Heart right ventricle (tissue), 16 donors: ENCODE data around the gene OTOP2. TPM values are rescaled to one million over a fixed set of nuclear protein-coding genes. Genes with fewer than 3 reads are reported as not detected.
A peak's percentile ranks its signal among the peaks of the same experiment; 100 is the strongest.

ENCODE experiments used
- ATAC-seq, 8 donors: fragments of 200-7000 bp; cut with Tn5 transposase; one replicate each; pipeline ENCODE4 v1.9.1; 2020; ENCODE audit warnings: mild to moderate bottlenecking in 8 of 8, moderate library complexity in 8 of 8, moderate number of reproducible peaks in 1 of 8
- DNase-seq, 2 donors: peaks; one replicate each; pipeline ENCODE4 v3.0.0-alpha.2; 2020
- H3K27ac ChIP-seq, 10 donors: fragments of 200-600 bp; sonication (generic) in 2 of 10; one replicate each; pipeline versions ENCODE4 v1.5.0 to v1.8.0; 2020 to 2022; ENCODE audit warnings: mild to moderate bottlenecking in 3 of 10
- H3K27me3 ChIP-seq, 7 donors: fragments of 200-600 bp; one replicate each; pipeline ENCODE4 v1.8.0; 2021 to 2022; ENCODE audit warnings: mild to moderate bottlenecking in 2 of 7
- H3K36me3 ChIP-seq, 9 donors: fragments of 200-600 bp; sonication (generic) in 1 of 9; one replicate each; pipeline versions ENCODE4 v1.5.0 to v1.8.0; 2020 to 2022; ENCODE audit warnings: mild to moderate bottlenecking in 2 of 9
- H3K4me1 ChIP-seq, 9 donors: fragments of 200-600 bp; sonication (generic) in 1 of 9; one replicate each; pipeline versions ENCODE4 v1.5.0 to v1.8.0; 2020 to 2022; ENCODE audit warnings: mild to moderate bottlenecking in 4 of 9
- H3K4me3 ChIP-seq, 10 donors: fragments of 200-600 bp; sonication (generic) in 2 of 10; one replicate each; pipeline versions ENCODE4 v1.5.0 to v1.8.0; 2020 to 2022; ENCODE audit warnings: mild to moderate bottlenecking in 7 of 10, moderate library complexity in 2 of 10
- H3K9me3 ChIP-seq, 11 donors: fragments of 200-600 bp in 10 of 11; sonication (generic) in 2 of 11; one replicate each; pipeline versions ENCODE4 v1.5.0 to v1.8.0; 2013 to 2022; ENCODE audit warnings: mild to moderate bottlenecking in 2 of 11, control low read depth in 1 of 11, moderate library complexity in 1 of 11
- WGBS, 2 donors: extraction: QIAGEN DNeasy Blood & Tissue Kit; methylation state at CpG; one replicate each; pipeline ENCODE4 v1.1.7; 2013; ENCODE audit warnings: inconsistent platforms in 1 of 2; 5-methylcytosine and 5-hydroxymethylcytosine counted together
- intact Hi-C, 10 donors: fragments of 100-400 bp; cut with DNase I; formaldehyde crosslinking; loops; one replicate each; pipeline versions ENCODE4 v1.11.1 to v1.14.2; 2022
- polyA plus RNA-seq, 2 donors: library from polyadenylated mRNA; stranded (reverse); fragments of 200-250 nt; gene quantifications; one replicate each; pipeline ENCODE4 v1.2.3, GENCODE V29; 2013
- total RNA-seq, 10 donors: library from RNA; stranded (reverse); fragmentation: NEBNext Ultra II Directional in 3 of 10; extraction: Animal tissue kit (Norgen Biotek cat#: 25700) in 3 of 10; gene quantifications; one replicate each; pipeline versions ENCODE4 v1.2.1 to v1.2.4, GENCODE V29; 2021 to 2023
- TF ChIP-seq, protein P1 (sequence below), 9 donors: fragments of 200-600 bp; sonication (generic) in 2 of 9; IDR thresholded peaks; one replicate each; pipeline versions ENCODE4 v1.5.0 to v1.8.0; 2021 to 2022; ENCODE audit warnings: antibody characterized with exemption in 9 of 9, mild to moderate bottlenecking in 5 of 9, moderate library complexity in 1 of 9
- donor health status: Arrhythmogenic right ventricular cardiomyopathy.
- donor health status: ischemic (EF 13 %, LVEDD 7.1; RV severe dilation, severe dysfunction).
- donor health status: healthy with polysubstance abuse.
- donor health status: DM: no; HTN: yes; CAD: no.
- donor health status: DM: no; HTN: no; CAD: no.
- donor health status: ischemic (EF 25% LVEDD 6.9; RV normal size, moderate dysfunction).
- donor health status: ischemic (EF 25% LVEDD 5.7; RV mildly dilated, moderate dysfunction).
- donor health status: healthy.
- donor health status: DM: yes; HTN: yes; CAD: no.
- donor health status: Ischemic cardiomyopathy.
- donor health status: ischemic (EF 35%, LVEDD 5.7; RV mildly dilated, moderate dysfunction).
- donor health status: nonischemic (EF 11% LVEDD 7.7; RV severe dilation, severe dysfunction).
- donor health status: DM: yes; HTN: yes; CAD: no.
- donor health status: PGD.
- donor health status: ischemic (EF 29% LVEDD 5.4; RV normal size, mild dysfunction).
- donor health status: nonischemic (EF 23%, LVEDD 6.1; RV moderate dilation, normal function).

Gene OTOP2
- total and polyA plus RNA-seq, 12 donors: not detected

DNA sequence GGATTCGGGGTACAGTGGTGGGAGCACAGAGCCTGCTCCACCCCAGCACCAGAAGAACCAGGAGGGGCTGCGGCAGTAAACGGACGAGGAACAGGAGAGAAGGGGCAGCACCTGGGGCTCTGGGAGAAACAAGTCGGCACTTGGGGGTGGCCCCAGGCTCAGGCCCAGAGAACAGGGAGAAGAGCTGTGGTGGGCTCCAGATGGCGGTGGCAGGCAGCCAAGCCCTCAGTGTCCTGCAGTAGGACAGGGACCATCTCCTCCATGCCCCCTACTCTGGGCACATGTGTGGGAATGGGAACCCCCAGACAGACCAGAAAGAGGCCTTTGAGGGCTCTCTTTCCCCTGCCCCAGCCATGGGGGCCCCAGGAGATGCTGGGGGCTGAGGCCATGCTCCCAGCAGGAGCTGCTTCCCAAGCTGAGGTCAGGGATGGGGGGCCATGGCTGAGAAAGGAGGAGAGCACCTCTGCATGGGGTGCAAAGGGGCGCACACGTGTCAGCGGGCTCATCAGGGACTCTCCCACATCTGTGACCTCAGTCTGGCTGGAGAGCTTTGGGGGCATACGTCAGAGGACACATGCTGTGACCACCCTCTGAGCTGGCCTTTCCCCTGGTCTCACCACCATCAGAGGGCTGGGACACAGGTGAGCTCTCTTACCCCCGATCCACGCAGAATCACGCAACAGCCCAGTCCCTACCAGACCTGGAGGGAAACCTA is 7.8 kb upstream of the OTOP2 start:
- peaks cover 0 to 10% (median 0%) of the 10 kb centered on the region in 9 donors for H3K4me1 ChIP-seq
- peaks cover 3 to 59% (median 45%) of the 10 kb centered on the region in 7 donors for H3K27me3 ChIP-seq
- TF ChIP-seq, protein P1, sequence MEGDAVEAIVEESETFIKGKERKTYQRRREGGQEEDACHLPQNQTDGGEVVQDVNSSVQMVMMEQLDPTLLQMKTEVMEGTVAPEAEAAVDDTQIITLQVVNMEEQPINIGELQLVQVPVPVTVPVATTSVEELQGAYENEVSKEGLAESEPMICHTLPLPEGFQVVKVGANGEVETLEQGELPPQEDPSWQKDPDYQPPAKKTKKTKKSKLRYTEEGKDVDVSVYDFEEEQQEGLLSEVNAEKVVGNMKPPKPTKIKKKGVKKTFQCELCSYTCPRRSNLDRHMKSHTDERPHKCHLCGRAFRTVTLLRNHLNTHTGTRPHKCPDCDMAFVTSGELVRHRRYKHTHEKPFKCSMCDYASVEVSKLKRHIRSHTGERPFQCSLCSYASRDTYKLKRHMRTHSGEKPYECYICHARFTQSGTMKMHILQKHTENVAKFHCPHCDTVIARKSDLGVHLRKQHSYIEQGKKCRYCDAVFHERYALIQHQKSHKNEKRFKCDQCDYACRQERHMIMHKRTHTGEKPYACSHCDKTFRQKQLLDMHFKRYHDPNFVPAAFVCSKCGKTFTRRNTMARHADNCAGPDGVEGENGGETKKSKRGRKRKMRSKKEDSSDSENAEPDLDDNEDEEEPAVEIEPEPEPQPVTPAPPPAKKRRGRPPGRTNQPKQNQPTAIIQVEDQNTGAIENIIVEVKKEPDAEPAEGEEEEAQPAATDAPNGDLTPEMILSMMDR (IDR thresholded peaks at IDR 0.05): no peak
- H3K4me3 ChIP-seq: no peak overlapping the region
- intact Hi-C loops: no loop called here
- H3K9me3 ChIP-seq: no peaks in the 10 kb centered on the region
- WGBS, 2 donors: 85 to 87% methylated on average over 13 of the region's 13 CpGs
- DNase-seq (no peak), ATAC-seq (no peak)
- no peak overlapping the region for H3K27ac ChIP-seq
- H3K36me3 ChIP-seq: no peaks in the 10 kb centered on the region

DNA sequence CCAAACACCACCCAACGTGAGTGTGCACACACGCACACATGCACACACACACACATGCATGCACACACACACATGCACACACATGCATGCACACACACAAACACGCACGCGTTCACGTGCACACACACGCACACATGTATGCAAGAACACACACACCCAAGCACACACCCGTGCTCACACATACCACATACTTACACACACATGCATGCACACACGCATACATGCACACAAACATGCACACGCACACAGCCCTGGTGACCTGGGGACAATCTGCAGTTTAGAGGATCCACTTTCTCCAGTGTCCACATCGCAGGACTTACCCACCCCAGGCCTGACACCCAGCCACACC is 7.2 kb upstream of the OTOP2 start:
- TF ChIP-seq, protein P1 (IDR thresholded peaks at IDR 0.05): no peak

DNA sequence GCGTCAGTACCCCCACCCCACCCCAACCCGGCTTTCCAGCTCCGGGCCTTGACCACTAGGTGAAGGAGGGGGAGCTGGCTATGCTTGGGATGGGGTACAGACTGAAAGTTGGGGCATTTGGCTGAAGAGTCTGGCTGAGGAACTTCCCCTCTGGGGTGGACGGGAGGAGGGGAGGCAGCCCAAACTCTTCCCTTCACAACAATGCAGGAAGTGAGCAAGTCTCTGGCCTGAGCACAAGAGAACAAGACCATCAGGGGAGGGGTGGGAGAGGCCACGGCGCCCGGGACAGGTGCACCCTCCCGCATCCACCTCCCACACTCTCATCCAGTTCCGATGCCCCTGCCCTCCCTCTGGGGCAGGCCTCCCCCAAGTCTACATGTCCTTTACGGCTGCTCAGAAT is 6.6 kb upstream of the OTOP2 start:
- Histone ChIP-seq H3K4me1 (peaks cover 0 to 10% (median 0%) of the 10 kb centered on the region in 9 donors), H3K9me3 (no peaks in the 10 kb centered on the region), H3K27ac (no peak overlapping the region), H3K36me3 (no peaks in the 10 kb centered on the region), H3K27me3 (peaks cover 4 to 69% (median 55%) of the 10 kb centered on the region in 7 donors), H3K4me3 (no peak overlapping the region)
- DNase-seq (no peak), ATAC-seq (peak in 2 of 8 donors; percentile 32 to 40)
- TF ChIP-seq, protein P1 (IDR thresholded peaks at IDR 0.05): no peak
- intact Hi-C loops: no loop called here
- WGBS, 2 donors: 54 to 67% methylated on average over 10 of the region's 10 CpGs

More for the DNA sequence above, 7.2 kb upstream of the OTOP2 start:
- Histone ChIP-seq H3K27me3 (peaks cover 4 to 64% (median 49%) of the 10 kb centered on the region in 7 donors), H3K4me1 (peaks cover 0 to 10% (median 0%) of the 10 kb centered on the region in 9 donors), H3K36me3 (no peaks in the 10 kb centered on the region), H3K9me3 (no peaks in the 10 kb centered on the region), H3K27ac (no peak overlapping the region), H3K4me3 (no peak overlapping the region)
- DNase-seq (no peak), ATAC-seq (no peak)
- intact Hi-C loops: no loop called here
- WGBS, 2 donors: 90 to 93% methylated on average over 11 of the region's 11 CpGs

DNA sequence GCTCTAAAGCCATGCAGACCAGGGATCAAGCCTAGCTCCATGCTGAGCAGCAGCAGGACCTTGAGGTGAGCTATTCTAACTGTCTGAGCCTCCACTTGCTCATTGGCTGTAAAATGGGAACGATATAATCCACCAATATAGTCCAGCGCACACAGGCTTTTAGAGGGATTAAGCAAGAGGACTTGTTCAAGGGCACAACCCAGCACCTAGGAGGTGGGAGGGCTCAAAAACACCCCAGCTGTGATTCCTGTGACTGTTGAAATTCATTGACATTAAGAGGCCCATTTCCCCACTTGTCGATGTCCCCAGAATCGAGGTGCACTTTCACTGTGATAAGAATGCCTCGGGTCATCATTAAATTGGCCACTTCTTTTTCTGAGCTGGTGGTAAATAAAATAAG is 5.2 kb upstream of the OTOP2 start:
- no peak overlapping the region for H3K27ac ChIP-seq
- no peak overlapping the region for H3K4me3 ChIP-seq
- H3K4me1 ChIP-seq: peaks cover 0 to 22% (median 13%) of the 10 kb centered on the region in 9 donors
- WGBS, 2 donors: 89 to 93% methylated on average over 5 of the region's 5 CpGs
- H3K9me3 ChIP-seq: no peaks in the 10 kb centered on the region
- H3K36me3 ChIP-seq: no peaks in the 10 kb centered on the region
- no peak for ATAC-seq
- intact Hi-C loops: no loop called here
- peaks cover 13 to 84% (median 69%) of the 10 kb centered on the region in 7 donors for H3K27me3 ChIP-seq
- TF ChIP-seq, protein P1 (IDR thresholded peaks at IDR 0.05): no peak
- DNase-seq: no peak
